NCI-H128 (cell line): ENCODE results near the gene NUP58.

ENCODE experiments used
- DNase-seq: peaks from one replicate; lab custom pipeline; 2025; ENCODE audit not compliant: unreplicated experiment; lab: John Stamatoyannopoulos, UW

NUP58 gene, protein sequence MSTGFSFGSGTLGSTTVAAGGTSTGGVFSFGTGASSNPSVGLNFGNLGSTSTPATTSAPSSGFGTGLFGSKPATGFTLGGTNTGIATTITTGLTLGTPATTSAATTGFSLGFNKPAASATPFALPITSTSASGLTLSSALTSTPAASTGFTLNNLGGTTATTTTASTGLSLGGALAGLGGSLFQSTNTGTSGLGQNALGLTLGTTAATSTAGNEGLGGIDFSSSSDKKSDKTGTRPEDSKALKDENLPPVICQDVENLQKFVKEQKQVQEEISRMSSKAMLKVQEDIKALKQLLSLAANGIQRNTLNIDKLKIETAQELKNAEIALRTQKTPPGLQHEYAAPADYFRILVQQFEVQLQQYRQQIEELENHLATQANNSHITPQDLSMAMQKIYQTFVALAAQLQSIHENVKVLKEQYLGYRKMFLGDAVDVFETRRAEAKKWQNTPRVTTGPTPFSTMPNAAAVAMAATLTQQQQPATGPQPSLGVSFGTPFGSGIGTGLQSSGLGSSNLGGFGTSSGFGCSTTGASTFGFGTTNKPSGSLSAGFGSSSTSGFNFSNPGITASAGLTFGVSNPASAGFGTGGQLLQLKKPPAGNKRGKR

DNA sequence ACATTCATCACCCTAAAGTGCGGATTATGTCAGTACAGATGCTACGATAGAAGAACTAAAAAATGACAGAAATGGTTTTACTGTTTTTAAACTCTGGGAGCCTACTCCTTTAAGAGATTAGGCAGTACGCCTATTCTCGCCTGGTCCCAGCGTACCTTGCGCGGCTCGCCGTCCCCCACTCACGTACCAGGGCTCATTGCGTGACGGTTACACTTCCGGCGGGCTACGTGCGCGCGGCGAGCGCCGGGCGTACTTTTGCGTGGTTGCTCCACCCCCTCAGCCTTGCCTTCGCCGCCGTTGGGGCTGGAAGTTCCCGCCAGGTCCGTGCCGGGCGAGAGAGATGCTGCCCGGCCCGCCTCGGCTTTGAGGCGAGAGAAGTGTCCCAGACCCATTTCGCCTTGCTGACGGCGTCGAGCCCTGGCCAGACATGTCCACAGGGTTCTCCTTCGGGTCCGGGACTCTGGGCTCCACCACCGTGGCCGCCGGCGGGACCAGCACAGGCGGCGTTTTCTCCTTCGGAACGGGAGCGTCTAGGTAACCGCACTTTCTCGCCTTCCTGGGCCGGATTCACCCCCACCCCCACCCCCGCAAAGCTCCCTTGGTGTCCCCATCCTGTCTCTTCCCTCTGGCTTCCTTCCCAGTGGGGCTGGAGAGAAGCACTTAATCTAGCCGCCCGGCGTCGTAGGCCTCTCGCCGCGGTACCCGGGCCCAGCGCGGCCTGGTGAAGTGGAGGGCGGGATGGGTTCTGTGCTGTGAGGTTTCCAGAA lies at the start of gene NUP58:
Gene NUP58, plus strand, starts transcription at position 279 of the 767 bp plus-strand sequence. Its CDS starts 149 bp downstream, at position 428.
- peak; percentile 80 for DNase-seq

DNA sequence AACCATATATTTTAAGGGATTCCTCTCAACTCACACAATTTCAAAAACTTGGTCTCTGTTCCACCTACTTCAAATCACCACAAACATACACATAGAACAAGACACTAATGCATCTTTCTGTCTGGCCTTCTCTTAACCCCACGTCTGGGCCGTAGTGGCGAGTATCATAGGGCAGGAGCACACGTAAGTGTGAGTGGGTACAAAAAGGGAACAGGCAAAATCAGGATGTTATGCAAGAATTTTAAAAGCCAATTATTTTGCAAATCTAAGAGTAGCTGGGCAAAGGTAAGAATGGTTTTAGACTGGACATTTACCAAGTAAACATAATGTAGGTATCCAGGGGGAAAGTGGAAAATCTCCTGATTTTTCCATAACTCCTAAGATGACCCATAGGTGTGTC lies 49.2 kb upstream of the NUP58 start:
- DNase-seq: no peak

- DNase-seq: no peak
Measured at GRCh38 chr13:25252752-25253151, 48.7 kb upstream of the NUP58 start.

DNA sequence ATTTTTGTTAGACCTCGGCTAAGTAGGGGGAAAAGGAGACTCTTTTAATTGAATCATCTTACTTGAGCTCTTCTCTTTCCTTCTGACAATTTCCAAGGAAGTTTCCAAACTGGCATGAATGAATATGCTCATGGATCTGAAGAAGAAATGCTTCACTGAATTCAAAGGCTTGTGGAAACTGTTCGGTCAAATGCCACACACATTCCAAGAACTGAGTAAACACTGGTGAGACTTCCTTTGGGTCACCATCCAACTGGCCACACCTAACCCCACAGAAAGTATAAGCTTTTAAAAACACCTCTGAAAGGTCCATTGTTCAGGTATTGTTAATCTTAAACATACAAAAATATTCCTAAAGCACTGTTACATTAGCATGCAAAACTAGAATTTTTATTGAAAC lies 47.7 kb upstream of the NUP58 start:
- DNase-seq: no peak

DNA sequence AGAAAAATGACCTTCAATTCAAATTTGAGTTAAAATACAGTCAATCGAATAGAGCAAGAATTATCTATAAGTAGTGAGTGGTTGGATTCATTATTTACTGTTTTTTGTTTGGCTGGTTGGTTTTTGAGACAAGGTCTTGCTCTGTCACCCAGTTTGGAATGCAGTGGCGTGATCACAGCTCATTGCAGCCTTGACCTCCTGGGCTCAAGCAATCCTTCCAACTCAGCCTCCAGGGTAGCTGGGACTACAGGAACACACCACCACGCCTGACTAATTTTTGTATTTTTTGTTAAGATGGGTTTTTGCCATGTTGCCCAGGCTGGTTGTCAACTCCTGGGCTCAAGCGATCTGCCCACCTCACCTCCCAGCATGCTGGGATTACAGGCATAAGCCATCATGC lies 39.2 kb upstream of the NUP58 start:
- DNase-seq: no peak

- DNase-seq: no peak
Measured at GRCh38 chr13:25266706-25267105, 34.7 kb upstream of the NUP58 start.

GRCh38 chr13:25267715-25268114 lies 33.7 kb upstream of the NUP58 start:
- no peak for DNase-seq

DNA sequence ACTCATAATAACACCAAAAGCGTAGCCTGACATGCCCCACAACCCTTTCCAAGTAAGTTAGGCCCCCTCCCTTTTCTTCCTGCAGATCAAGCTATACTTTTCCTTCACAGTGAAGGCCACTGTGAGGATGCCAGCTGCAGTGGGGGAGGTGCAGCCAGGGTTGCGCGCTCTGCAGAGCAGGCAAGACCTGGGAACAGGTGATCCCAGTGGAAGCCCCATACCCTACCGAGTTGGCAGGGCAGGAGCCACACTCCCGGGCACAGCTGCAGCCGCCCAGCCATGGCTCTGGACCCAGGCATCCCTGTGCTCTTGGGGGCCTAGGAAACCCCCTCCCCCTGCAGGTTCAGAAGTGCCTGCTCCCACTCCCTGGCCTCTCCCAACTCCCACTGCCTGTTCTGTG lies 32.9 kb upstream of the NUP58 start:
- DNase-seq: no peak

DNA sequence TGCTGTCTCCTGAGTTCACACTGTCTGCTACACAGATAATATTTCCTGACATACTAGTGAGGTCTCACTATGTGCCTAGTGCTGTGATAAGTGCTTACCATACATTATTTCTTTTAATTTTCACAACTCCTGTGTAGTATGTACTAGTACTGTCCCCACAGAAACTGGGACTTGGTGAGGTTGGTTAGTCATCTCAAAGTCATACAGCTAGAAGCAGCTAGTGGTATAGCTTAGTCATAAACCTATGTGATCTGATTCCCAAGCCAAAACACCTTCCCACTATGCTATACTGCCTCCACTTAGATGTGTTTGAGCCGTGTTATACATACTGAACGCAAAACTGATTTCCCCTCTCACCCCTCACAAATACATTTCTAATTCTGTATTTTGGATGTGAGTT lies 24.7 kb upstream of the NUP58 start:
- no peak for DNase-seq

- DNase-seq: no peak
Measured at GRCh38 chr13:25280396-25280795, 21.0 kb upstream of the NUP58 start.

GRCh38 chr13:25281193-25281934 lies 20.1 kb upstream of the NUP58 start:
- DNase-seq: no peak

- DNase-seq: no peak
Measured at GRCh38 chr13:25281935-25282332, 19.5 kb upstream of the NUP58 start.

DNA sequence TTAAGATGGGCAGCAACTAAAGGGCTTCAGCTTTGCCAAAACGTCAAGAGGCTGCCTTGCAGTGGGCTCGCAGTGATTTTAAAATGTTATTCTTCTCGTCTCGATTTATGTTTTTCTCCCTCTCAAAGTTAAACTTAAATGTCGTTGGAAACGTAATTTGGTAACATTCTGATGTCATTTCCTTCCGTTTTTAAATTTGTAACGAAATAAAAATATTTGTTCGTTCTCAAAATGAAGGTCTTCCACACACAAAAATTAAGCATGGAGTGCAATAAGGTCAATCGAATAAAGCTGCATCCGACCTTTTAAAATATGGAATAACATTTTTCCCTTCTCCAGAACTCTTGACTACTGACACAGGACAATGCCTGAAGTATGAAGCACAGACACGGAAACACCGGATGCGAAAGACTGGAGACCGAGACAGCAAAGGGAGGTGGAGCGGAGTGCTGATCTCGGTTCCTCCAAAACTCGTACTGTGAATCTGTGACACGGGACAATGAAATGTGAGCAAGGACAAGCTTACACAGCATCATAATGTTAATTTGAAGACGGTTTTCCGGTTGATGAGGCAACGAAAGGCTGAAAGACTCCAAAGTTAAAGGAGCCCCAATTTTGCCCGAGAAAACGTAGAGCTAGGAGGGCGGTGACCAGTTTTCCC lies 15.0 kb upstream of the NUP58 start:
- DNase-seq: peak; percentile 5

DNA sequence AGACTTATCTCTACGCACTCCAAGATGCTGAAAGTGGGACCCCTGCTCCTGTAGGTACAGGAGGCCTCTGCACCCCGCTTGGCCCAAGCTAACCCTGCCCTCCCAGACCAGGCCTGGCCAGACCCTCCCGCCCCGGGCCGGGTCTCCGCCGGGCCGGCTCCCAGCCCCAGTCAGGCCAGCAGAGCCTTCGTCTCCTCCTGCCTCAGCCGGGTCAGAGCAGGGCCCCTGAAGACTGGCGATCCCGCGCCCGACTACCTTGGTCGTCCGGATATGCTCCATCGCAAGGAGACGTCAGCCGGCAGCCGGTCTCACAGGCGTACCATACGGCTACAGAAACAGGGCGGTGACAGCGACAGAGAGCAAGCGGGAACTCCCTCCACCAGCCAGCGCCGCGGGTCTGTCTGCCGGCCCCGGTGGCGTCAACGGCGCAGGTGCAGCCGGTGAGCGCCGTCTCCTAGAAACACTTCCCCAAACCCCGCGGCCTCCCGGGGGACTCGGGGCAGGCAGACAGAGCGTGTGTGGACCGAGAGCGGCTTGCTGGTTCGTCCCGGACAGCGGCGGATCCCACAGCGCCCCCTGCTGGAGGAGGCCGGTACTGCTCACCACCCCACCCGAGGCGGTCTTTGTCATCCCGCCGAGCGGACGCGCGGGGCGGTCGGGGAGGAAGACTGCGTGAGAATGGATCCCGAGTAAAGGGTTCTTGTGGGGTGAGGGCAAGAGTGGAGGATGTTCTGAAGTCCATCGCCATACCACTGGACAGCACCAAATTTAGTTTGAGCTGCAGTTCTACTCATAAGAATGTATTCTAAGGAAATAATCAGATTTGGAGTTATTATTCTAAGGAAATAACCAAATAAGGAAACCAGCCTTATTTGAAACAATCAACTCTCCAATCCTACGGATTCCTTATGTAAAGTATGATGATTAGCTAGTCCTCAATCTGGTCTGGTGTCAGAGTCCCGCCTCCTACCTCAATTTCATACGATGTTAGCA lies 14.2 kb upstream of the NUP58 start, which contains the start of gene MTMR6:
Gene MTMR6, minus strand, starts transcription at position 520 of the 993 bp plus-strand sequence. Its CDS starts 241 bp downstream, at position 279.
- peak; percentile 86 for DNase-seq

- no peak for DNase-seq
Measured at GRCh38 chr13:25288966-25289365, 12.5 kb upstream of the NUP58 start.

DNA sequence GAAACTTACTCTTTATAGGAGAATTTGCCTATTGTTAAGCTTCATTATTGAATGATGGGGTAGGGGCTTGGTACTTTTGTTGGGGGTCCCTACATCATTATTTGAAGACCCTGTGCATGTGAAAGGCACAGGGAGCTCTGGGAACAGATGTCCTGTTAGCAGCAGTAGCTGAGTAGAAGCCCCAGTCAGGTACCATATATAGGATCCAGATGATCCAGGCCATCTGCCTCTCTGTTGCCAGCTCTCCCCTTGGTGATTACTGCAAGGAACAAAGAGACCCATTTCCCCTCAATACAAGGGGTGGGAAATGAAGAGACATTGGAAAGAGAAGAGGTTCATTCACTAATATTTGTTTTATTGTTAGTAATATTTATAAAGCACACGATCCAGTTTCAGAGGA lies 9.7 kb upstream of the NUP58 start:
- no peak for DNase-seq

- no peak for DNase-seq
Measured at GRCh38 chr13:25292301-25292700, 9.1 kb upstream of the NUP58 start.

GRCh38 chr13:25295228-25295627 lies 6.2 kb upstream of the NUP58 start:
- DNase-seq: no peak

DNA sequence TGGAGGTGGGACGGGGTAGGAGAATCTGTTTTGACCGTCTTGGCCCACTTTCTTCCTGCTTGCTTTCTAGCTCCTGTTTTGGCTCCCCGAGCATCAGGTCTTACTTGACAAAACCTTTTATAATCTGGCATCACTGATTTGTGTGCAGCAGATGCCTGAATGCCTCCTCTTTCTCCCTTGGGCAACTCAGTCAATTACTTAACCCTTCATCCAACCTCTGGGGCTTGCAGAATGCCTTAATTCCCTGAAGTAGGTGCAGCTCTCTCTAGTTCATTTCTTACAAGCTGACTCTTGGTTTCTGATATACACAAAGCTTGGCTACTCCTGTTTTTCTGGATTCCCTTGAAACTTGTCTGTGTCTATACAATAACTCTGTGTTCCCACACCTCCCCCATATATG lies 5.7 kb upstream of the NUP58 start:
- no peak for DNase-seq
